GM18951 (cell line): ENCODE results near the gene FCHO2.

ENCODE experiments used
- POLR2A ChIP-seq: IDR thresholded peaks from 4 replicates; pipeline ENCODE4 v1.6.1; 2011; ENCODE audit warnings: mild to moderate bottlenecking; ENCODE audit not compliant: insufficient read length, insufficient read depth; ENCODE audit errors: extremely low read depth
- in situ Hi-C: fragments of 300-500 bp; cut with MboI; formaldehyde crosslinking; loops from one replicate; pipeline ENCODE4 v1.12.0; 2022; ENCODE audit warnings: low sequenced_read_pairs, mixed read lengths, inconsistent platforms; ENCODE audit not compliant: unreplicated experiment

The FCHO2 gene

GRCh38 chr5:73028991-73029595, 73.3 kb downstream of the FCHO2 start:
- in situ Hi-C loops: no loop called here
- TF ChIP-seq POLR2A: no peak

DNA sequence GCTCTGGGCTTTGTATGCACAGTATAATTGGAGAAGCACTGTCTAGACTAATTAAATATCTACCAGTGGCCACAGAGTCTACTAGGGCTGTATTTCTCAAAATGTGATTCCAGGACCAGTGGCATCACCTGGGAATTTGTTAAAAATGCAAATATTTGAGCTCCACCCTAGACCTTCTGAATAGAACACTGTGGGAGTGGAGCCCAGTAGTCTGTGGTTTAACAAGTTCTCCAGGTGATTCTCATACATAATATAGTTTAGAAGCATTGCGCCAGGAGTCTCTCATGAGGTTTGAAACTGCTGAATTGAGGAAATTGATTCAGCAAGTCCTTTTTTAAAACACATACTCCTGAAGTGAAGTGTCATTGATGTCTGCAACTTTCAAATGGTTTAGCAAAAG, 74.7 kb downstream of the FCHO2 start:
- in situ Hi-C loops: no loop called here
- TF ChIP-seq POLR2A: no peak

- in situ Hi-C loops: no loop called here
- TF ChIP-seq POLR2A: no peak
Measured at GRCh38 chr5:73030995-73031394, 75.2 kb downstream of the FCHO2 start.

DNA sequence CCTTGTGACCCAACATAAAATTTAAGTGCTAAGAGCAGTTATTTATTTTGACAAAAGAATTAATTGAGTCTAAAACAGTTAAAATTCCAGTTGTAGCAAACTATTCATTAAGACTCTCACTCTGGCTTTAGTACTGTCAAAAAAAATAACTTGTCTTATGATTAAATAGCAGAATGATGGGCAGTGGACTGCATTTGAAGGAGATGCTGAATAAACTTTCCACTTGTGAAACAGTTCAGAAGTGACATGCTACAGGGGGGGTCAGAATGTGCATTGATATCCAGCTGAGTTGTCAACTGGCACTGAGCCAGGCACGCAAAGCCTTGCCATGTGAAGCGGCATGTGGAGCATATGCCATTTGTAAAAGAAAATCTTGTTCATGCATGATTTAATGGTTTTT, 76.0 kb downstream of the FCHO2 start:
- no peak for TF ChIP-seq POLR2A
- in situ Hi-C loops: no loop called here

GRCh38 chr5:73032635-73033034, 76.8 kb downstream of the FCHO2 start:
- TF ChIP-seq POLR2A: no peak
- in situ Hi-C loops: no loop called here

DNA sequence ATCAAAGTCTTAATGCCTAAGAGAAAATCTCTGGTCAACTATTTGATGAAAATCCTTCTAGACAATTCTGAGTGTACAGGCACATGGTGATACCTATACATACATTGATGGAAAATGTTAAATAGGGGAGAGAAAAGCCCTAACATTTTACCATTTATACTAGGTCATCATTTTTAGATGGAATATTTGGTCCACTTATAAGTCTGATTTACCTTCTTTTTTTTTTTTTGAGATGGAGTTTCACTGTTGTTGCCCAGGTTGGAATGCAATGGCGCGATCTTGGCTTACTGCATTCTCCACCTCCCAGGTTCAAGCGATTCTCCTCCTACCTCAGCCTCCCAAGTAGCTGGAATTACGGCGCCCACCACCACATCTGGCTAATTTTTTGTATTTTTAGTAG, 81.7 kb downstream of the FCHO2 start:
- no peak for TF ChIP-seq POLR2A
- in situ Hi-C loops: no loop called here

GRCh38 chr5:73039082-73039481, 83.2 kb downstream of the FCHO2 start:
- in situ Hi-C loops: no loop called here
- TF ChIP-seq POLR2A: no peak

- TF ChIP-seq POLR2A: no peak
- in situ Hi-C loops: no loop called here
Measured at GRCh38 chr5:73042993-73043392, 87.2 kb downstream of the FCHO2 start.

DNA sequence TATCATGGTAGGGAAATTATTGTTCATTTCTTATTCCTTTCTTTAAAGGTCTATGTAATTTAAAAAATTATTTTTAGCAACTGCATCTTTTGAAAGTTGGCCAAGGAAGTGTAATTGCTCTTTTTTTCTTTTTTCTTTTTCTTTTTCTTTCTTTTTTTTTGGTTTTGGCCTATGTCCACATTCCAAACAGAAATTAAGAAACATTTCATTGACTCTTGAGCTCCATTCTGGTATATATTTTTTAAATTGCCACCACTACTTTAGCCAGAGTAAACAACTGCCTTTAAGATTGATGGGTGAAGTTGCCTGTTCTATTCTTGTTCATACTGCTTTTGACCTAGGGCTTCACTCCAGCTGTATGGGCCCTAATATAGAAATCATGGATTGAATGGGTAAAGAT, 88.7 kb downstream of the FCHO2 start:
- in situ Hi-C loops: no loop called here

GRCh38 chr5:73045623-73046022, 89.8 kb downstream of the FCHO2 start:
- in situ Hi-C loops: no loop called here
- no peak for TF ChIP-seq POLR2A

More for the DNA sequence above, 88.7 kb downstream of the FCHO2 start:
- TF ChIP-seq POLR2A: no peak

DNA sequence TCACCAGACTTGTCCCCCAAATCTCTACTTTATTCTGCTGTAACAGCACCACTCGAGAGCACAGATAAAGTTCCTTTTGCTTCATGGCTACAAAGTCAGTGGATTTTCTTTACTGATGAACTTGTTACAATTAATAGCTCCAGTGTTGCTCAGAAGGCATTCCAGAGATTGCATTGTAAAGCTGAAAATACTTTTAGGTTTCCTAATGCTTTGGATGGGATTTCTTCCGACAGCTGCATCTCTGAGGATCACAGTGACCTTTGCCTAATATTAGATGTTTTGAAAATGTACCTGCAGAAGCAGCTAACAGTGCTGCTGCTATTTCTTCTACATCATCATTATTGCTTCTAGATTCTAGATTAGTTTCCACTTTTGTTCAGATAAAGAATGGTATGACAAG, 105.8 kb downstream of the FCHO2 start:
- TF ChIP-seq POLR2A: no peak
- in situ Hi-C loops: no loop called here

- in situ Hi-C loops: no loop called here
Measured at GRCh38 chr5:73066466-73066865, 110.6 kb downstream of the FCHO2 start.

GRCh38 chr5:73067213-73067612, 111.4 kb downstream of the FCHO2 start:
- no peak for TF ChIP-seq POLR2A
- in situ Hi-C loops: no loop called here

More at GRCh38 chr5:73066466-73066865, 110.6 kb downstream of the FCHO2 start:
- TF ChIP-seq POLR2A: no peak

DNA sequence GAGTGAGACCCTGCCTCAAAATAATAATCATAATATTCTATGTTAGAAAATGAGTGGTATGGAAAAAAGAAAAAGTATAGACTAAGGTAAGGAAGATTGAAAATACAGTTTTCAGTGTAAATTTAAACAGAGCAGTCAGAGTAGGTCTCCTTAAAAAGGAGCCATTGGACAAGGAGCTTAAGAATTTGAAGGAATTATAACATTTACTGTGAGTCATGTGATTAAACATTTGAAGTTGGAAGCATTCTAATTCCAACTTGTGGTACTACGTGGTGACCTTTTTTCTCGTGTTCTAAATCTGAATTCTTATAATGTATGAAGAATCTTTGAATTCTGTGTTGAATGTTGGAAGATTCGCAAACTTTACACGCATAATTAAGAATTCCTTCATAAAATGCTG, 125.3 kb downstream of the FCHO2 start:
- in situ Hi-C loops: no loop called here

DNA sequence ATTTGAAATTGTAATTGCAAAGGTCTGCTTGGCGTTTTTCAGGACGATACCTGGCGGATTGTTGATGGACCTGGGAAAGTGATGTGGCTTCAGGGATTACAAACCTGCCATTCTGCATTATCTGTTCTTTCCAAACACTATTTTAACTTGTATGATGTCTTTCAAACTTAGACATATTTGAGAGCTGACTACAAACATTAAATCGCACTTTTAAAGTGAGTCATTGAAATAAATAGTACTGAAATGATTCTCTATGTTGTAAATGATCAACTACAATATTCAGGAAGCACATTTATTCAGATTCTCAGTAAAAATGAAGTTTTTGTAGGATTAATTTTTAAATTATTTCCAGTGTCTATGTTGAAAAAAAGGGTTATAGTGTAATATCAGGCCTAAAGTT, 132.2 kb downstream of the FCHO2 start:
- in situ Hi-C loops: no loop called here
- no peak for TF ChIP-seq POLR2A

More for the DNA sequence above, 125.3 kb downstream of the FCHO2 start:
- TF ChIP-seq POLR2A: no peak

GRCh38 chr5:73093943-73094342, 138.1 kb downstream of the FCHO2 start:
- in situ Hi-C loops: no loop called here

More at GRCh38 chr5:73093943-73094342, 138.1 kb downstream of the FCHO2 start:
- TF ChIP-seq POLR2A: no peak
